OCI-LY7 (cell line): ENCODE results near the gene BTBD7.

Source experiments
- EZH2phosphoT487 ChIP-seq: fragments of 200-600 bp; sonication (generic); IDR thresholded peaks from 2 replicates; pipeline ENCODE4 v1.6.1; 2018; ENCODE audit warnings: low read depth, borderline replicate concordance, mild to moderate bottlenecking, mixed run types, antibody characterized with exemption, low read length, moderate library complexity, mixed read lengths
- TF ChIP-seq, protein P1 (sequence below): fragments of 200-600 bp; sonication (generic); conservative IDR thresholded peaks from 2 replicates; pipeline ENCODE4 v1.5.1; 2014; ENCODE audit warnings: mild to moderate bottlenecking, antibody characterized with exemption, low read length, moderate library complexity, mixed read lengths

GRCh38 chr14:93234798-93235197 lies 98.0 kb downstream of the BTBD7 start:
- TF ChIP-seq, protein P1, sequence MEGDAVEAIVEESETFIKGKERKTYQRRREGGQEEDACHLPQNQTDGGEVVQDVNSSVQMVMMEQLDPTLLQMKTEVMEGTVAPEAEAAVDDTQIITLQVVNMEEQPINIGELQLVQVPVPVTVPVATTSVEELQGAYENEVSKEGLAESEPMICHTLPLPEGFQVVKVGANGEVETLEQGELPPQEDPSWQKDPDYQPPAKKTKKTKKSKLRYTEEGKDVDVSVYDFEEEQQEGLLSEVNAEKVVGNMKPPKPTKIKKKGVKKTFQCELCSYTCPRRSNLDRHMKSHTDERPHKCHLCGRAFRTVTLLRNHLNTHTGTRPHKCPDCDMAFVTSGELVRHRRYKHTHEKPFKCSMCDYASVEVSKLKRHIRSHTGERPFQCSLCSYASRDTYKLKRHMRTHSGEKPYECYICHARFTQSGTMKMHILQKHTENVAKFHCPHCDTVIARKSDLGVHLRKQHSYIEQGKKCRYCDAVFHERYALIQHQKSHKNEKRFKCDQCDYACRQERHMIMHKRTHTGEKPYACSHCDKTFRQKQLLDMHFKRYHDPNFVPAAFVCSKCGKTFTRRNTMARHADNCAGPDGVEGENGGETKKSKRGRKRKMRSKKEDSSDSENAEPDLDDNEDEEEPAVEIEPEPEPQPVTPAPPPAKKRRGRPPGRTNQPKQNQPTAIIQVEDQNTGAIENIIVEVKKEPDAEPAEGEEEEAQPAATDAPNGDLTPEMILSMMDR: no peak
- no peak for TF ChIP-seq EZH2phosphoT487
